ENCODE measurements around the gene MACROD1. TPM values are rescaled to one million over a fixed set of nuclear protein-coding genes. Genes with fewer than 3 reads are reported as not detected.

MACROD1 gene
- total RNA-seq, 1 donor from 2014 or later: 26.5 TPM

DNA sequence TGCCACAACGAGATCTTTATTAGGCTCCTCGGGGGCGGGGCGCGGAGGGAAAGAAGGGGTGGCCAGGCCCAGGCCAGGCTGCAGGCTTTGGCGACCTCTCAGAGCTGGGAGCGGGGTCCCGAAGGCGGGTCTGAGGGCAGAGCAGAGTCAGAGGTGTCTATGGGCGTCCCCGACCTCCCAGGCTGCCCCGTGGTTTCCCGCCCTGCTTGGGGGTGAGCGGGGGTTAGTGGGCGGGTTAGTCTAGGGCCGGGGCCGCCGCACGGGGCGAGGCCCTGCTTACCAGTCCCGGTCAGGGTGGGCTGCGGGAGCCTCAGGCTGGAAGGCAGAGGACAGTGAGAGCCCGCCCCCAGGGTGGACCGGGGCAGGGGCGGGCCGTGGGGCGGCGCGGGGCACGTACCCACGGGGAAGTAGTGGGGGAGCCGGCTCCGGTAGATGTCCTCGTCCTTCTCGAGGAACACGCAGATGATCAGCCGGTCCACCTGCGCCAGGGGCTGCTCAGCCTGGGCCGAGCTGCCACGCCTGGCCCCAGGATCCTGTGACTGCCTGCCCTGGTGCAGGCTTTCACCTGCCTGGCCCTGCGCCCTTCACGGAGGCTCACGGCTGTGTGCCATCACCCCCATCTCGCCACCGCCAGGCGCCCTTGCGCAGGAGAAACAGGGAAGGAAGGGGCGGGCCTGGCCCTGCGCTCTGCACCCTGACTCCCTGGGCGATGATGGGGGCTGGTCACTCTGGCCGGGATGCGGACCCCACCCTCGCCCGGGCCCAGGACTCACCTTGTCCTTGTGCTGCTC, 167.2 kb downstream of the MACROD1 start:
- H3K9me3 ChIP-seq: no peaks in the 10 kb centered on the region
- peak overlapping the region in 1 of 2 donors; percentile 62 for H3K4me3 ChIP-seq
- no peak for TF ChIP-seq CTCF (IDR thresholded peaks at IDR 0.05)
- no peak for DNase-seq (ENCODE audit: low spot score in 2 of 2)
- peaks cover 11 to 18% of the 10 kb centered on the region in 2 donors for H3K4me1 ChIP-seq
- intact Hi-C loops (cut with DNase I): no loop called here
- H3K27me3 ChIP-seq: no peaks in the 10 kb centered on the region
- H3K36me3 ChIP-seq: peaks cover 26 to 37% of the 10 kb centered on the region in 2 donors
- H3K27ac ChIP-seq: no peak overlapping the region

DNA sequence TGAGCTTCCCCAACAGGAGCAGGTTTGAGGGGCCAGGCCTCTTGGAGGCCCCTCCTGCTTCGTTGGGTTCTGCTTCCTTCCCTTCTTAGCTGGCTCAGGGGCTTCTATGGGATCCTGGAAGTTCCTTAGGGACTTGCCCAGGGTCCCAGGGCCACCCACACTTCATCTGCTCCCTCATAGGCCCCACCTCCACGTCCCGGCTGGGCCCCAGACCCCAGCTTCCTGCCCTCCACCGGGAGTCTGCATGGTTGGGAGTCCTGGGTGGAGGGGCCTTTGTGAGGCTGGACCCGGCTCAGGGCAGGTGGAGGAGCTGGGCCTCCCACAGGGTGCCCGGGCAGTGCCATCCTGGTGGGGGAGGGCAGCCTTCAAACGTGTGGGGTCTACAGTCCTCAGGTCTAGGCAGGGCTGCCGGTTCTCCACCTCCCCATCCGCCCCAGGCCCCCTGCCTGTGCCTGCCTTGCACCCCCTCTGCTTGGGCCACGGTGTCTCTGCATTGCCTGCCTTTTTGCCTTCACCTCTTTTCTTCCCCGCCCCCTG, 168.0 kb downstream of the MACROD1 start:
- intact Hi-C loops (cut with DNase I): no loop called here
- no peak overlapping the region for H3K27ac ChIP-seq

GRCh38 chr11:63997104-63997700, 168.7 kb downstream of the MACROD1 start:
- TF ChIP-seq CTCF (IDR thresholded peaks at IDR 0.05): no peak
- H3K36me3 ChIP-seq: peaks cover 26 to 41% of the 10 kb centered on the region in 2 donors
- no peak for DNase-seq (ENCODE audit: low spot score in 2 of 2)
- peaks cover 11 to 18% of the 10 kb centered on the region in 2 donors for H3K4me1 ChIP-seq
- H3K9me3 ChIP-seq: no peaks in the 10 kb centered on the region
- no peak overlapping the region for H3K4me3 ChIP-seq
- no peaks in the 10 kb centered on the region for H3K27me3 ChIP-seq
- H3K27ac ChIP-seq: no peak overlapping the region
- intact Hi-C loops (cut with DNase I): no loop called here

More for the DNA sequence above, 168.0 kb downstream of the MACROD1 start:
- Histone ChIP-seq H3K4me1 (peaks cover 11 to 18% of the 10 kb centered on the region in 2 donors), H3K4me3 (no peak overlapping the region), H3K9me3 (no peaks in the 10 kb centered on the region), H3K27me3 (no peaks in the 10 kb centered on the region), H3K36me3 (peaks cover 26 to 41% of the 10 kb centered on the region in 2 donors)
- no peak for DNase-seq (ENCODE audit: low spot score in 2 of 2)
- TF ChIP-seq CTCF (IDR thresholded peaks at IDR 0.05): no peak

DNA sequence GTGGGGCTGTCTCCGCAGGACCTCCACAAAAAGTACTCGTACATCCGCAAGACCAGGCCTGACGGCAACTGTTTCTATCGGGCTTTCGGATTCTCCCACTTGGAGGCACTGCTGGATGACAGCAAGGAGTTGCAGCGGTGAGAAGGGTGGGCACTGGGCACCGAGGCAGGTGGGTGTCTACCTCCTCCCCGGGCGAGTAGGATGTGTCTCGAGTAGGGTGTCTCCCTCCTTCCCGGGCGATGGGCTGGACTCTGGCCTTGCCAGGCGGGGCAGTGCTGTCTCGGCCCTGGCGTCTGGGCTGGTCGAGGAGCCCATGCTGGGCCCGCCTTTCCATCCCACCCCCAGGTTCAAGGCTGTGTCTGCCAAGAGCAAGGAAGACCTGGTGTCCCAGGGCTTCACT, 169.4 kb downstream of the MACROD1 start:
- intact Hi-C loops (cut with DNase I): no loop called here
- TF ChIP-seq CTCF (IDR thresholded peaks at IDR 0.05): no peak

GRCh38 chr11:63993993-63994392, 171.9 kb downstream of the MACROD1 start:
- Histone ChIP-seq H3K27ac (no peak overlapping the region), H3K4me1 (peaks cover 0 to under 1% of the 10 kb centered on the region in 2 donors), H3K4me3 (no peak overlapping the region), H3K9me3 (no peaks in the 10 kb centered on the region), H3K36me3 (peaks cover 36 to 69% of the 10 kb centered on the region in 2 donors), H3K27me3 (no peaks in the 10 kb centered on the region)
- intact Hi-C loops (cut with DNase I): no loop called here
- no peak for TF ChIP-seq CTCF (IDR thresholded peaks at IDR 0.05)
- DNase-seq (ENCODE audit: low spot score in 2 of 2): no peak

More for the DNA sequence above, 169.4 kb downstream of the MACROD1 start:
- Histone ChIP-seq H3K9me3 (no peaks in the 10 kb centered on the region), H3K27me3 (no peaks in the 10 kb centered on the region), H3K36me3 (peaks cover 26 to 47% of the 10 kb centered on the region in 2 donors), H3K4me1 (peaks cover 11 to 18% of the 10 kb centered on the region in 2 donors), H3K27ac (no peak overlapping the region), H3K4me3 (no peak overlapping the region)
- DNase-seq (ENCODE audit: low spot score in 2 of 2): no peak

Measured in ascending aorta (tissue), 2 donors.